Stomach (tissue), 9 donors: ENCODE results near the gene LGALS12. TPM values are rescaled to one million over a fixed set of nuclear protein-coding genes. Genes with fewer than 3 reads are reported as not detected.

Experiments used
- DNase-seq, 2 donors: peaks; one replicate each; pipeline versions ENCODE4 v3.0.0 to v3.0.0-alpha.2; 2013 to 2019
- H3K27ac ChIP-seq, 5 donors: fragments of 200-600 bp in 4 of 5; sonication (generic) in 4 of 5; one replicate each; pipeline ENCODE4 v1.5.1; 2013 to 2019; ENCODE audit warnings: mild to moderate bottlenecking in 1 of 5, moderate library complexity in 1 of 5
- H3K27me3 ChIP-seq, 3 donors: fragments of 200-600 bp; sonication (generic); one replicate each; pipeline ENCODE4 v1.5.1; 2017 to 2019; ENCODE audit warnings: mixed run types in 1 of 3
- H3K36me3 ChIP-seq, 4 donors: fragments of 200-600 bp; sonication (generic); 1 replicate in 3 of 4; 2 replicates in 1 of 4; pipeline ENCODE4 v1.5.1; 2016 to 2019
- H3K4me1 ChIP-seq, 4 donors: fragments of 200-600 bp; sonication (generic); one replicate each; pipeline ENCODE4 v1.5.1; 2016 to 2019
- H3K4me3 ChIP-seq, 4 donors: fragments of 200-600 bp; sonication (generic) in 3 of 4; one replicate each; pipeline ENCODE4 v1.5.1; 2016 to 2019; ENCODE audit warnings: mild to moderate bottlenecking in 1 of 4
- H3K9me3 ChIP-seq, 4 donors: fragments of 200-600 bp; sonication (generic); one replicate each; pipeline ENCODE4 v1.5.1; 2016 to 2019
- EP300 ChIP-seq: sonication (generic); formaldehyde crosslinking; IDR thresholded peaks from one replicate; pipeline ENCODE4 v1.6.1; 2017; ENCODE audit warnings: antibody characterized with exemption
- POLR2A ChIP-seq, 4 donors: fragments of 450-650 bp; IDR thresholded peaks; one replicate each; pipeline ENCODE4 v1.6.1; 2016; ENCODE audit warnings: antibody characterized with exemption in 4 of 4, control low read depth in 2 of 4, mild to moderate bottlenecking in 1 of 4, moderate library complexity in 1 of 4
- POLR2AphosphoS5 ChIP-seq, 3 donors: sonication (generic); formaldehyde crosslinking; IDR thresholded peaks; one replicate each; pipeline ENCODE4 v1.6.1; 2016; ENCODE audit warnings: antibody characterized with exemption in 3 of 3
- WGBS, 5 donors: extraction: QIAGEN DNeasy Blood & Tissue Kit in 3 of 5; methylation state at CpG; one replicate each; pipeline versions ENCODE4 v1.1.5 to v1.1.7; 2013 to 2018; 5-methylcytosine and 5-hydroxymethylcytosine counted together
- intact Hi-C: fragments of 100-400 bp; cut with DNase I; formaldehyde crosslinking; loops from one replicate; pipeline ENCODE4 v1.15.1; 2023; ENCODE audit warnings: low total_unique reads
- polyA plus RNA-seq, 3 donors: library from polyadenylated mRNA; stranded (reverse); fragments of 200-250 nt; gene quantifications; one replicate each; pipeline ENCODE4 v1.2.3, GENCODE V29; 2013
- total RNA-seq, 5 donors: library from RNA; depleted of rRNA; stranded (reverse); fragments of >200 nt; gene quantifications; one replicate each; pipeline versions ENCODE4 v1.1.0 to v1.2.3, GENCODE V29; 2014 to 2016
- TF ChIP-seq, protein P1 (sequence below), 7 experiments: fragments of 450-650 bp in 4 of 7; fragments of 200-600 bp in 3 of 7; sonication (generic) in 3 of 7; IDR thresholded peaks; one replicate each; pipeline ENCODE4 v1.5.1; 2016 to 2019; ENCODE audit warnings: antibody characterized with exemption in 7 of 7, control low read depth in 2 of 7, mild to moderate bottlenecking in 1 of 7
- donor health status: healthy with polysubstance abuse.
- donor health status: Bipolar disorder and iron deficiency.
- donor health status: healthy.

LGALS12 gene
- total and polyA plus RNA-seq, 8 donors, result 0.38 to 1.1 (median 0.49) TPM; not detected in 4

DNA sequence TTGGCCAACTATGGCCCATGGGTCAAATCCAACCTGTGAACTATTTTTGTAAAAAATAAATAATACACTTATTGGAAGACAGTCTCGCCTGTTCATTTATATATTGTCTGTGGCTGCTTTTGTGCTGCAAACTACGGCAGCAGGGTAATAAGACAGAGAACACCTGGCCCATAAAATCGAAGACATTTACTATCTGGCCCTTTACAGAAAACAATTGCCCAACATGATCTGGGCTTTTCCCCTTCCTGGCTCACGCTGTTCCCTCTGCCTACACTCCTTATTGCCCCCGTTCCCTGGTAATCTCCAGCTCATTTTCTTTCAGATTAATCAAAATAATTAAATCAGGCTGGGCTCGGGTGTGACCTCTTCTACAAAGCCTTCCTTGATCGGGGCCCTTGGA lies 51.7 kb downstream of the LGALS12 start:
- WGBS, 5 donors, result 80 to 87% (median 81%) methylated on average over 7 of the region's 7 CpGs
- Histone ChIP-seq H3K4me1 (peaks cover 12 to 35% (median 19%) of the 10 kb centered on the region in 4 donors), H3K4me3 (no peak overlapping the region), H3K27me3 (no peaks in the 10 kb centered on the region), H3K36me3 (no peaks in the 10 kb centered on the region), H3K9me3 (no peaks in the 10 kb centered on the region), H3K27ac (no peak overlapping the region)
- DNase-seq, result no peak
- intact Hi-C loops, result no loop called here
- no peak for TF ChIP-seq POLR2AphosphoS5 (IDR thresholded peaks at IDR 0.05)
- no peak for TF ChIP-seq POLR2A (IDR thresholded peaks at IDR 0.05)
- TF ChIP-seq EP300, result no peak
- TF ChIP-seq, protein P1, sequence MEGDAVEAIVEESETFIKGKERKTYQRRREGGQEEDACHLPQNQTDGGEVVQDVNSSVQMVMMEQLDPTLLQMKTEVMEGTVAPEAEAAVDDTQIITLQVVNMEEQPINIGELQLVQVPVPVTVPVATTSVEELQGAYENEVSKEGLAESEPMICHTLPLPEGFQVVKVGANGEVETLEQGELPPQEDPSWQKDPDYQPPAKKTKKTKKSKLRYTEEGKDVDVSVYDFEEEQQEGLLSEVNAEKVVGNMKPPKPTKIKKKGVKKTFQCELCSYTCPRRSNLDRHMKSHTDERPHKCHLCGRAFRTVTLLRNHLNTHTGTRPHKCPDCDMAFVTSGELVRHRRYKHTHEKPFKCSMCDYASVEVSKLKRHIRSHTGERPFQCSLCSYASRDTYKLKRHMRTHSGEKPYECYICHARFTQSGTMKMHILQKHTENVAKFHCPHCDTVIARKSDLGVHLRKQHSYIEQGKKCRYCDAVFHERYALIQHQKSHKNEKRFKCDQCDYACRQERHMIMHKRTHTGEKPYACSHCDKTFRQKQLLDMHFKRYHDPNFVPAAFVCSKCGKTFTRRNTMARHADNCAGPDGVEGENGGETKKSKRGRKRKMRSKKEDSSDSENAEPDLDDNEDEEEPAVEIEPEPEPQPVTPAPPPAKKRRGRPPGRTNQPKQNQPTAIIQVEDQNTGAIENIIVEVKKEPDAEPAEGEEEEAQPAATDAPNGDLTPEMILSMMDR (IDR thresholded peaks at IDR 0.05), result no peak

GRCh38 chr11:63558459-63559157 lies 52.7 kb downstream of the LGALS12 start:
- Histone ChIP-seq H3K27ac (peak overlapping the region in 3 of 5 donors; percentile 19 to 40 (median 21)), H3K9me3 (no peaks in the 10 kb centered on the region), H3K4me3 (no peak overlapping the region), H3K4me1 (peaks cover 8 to 30% (median 19%) of the 10 kb centered on the region in 4 donors), H3K27me3 (no peaks in the 10 kb centered on the region), H3K36me3 (no peaks in the 10 kb centered on the region)
- WGBS, 5 donors, result 80 to 91% (median 83%) methylated on average over 6 to 7 of the region's 7 CpGs
- DNase-seq, result peak in 1 of 2 donors; percentile 55
- intact Hi-C loops, result no loop called here
- TF ChIP-seq EP300 (no peak), POLR2A (IDR thresholded peaks at IDR 0.05) (no peak), POLR2AphosphoS5 (IDR thresholded peaks at IDR 0.05) (no peak)
- TF ChIP-seq, protein P1 (IDR thresholded peaks at IDR 0.05), result no peak

DNA sequence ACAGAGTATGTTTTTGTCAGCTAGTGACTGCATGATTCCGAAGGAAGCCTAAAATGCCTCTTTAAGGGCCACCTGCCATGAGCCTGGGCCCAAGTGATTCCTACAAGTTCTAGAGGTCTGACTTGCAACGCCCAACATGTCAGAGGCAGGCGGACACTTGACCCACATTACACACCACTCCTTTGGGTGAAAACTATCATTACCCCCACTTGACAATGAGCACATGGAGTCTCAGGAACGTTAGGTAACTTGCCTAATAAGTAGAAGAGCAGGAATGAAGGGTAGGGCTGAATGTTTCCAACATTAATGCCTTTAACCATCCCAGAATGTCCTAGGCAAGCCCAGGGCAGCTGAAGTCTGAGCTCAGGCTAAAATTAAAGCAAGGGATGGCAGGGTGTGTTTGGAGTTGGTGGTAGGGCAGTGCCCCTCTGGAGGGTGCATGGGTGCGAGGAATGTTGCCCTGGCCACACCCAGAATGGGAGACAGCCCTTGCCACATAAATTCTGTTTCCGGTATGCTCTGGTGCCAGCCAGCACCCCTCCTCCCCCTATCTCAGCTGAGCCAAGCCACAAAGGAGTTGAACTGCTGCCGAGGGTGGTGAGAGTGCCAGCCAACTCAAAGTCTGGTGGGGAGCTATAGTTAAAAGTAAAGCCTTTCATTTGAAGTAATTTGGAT lies 54.8 kb downstream of the LGALS12 start:
- no peaks in the 10 kb centered on the region for H3K9me3 ChIP-seq
- WGBS, 5 donors, result 47 to 69% (median 55%) methylated on average over 7 of the region's 7 CpGs
- peak; percentile 36 to 85 for DNase-seq
- H3K27ac ChIP-seq, result peak overlapping the region; percentile 7 to 69 (median 64)
- H3K36me3 ChIP-seq, result no peaks in the 10 kb centered on the region
- intact Hi-C loops, result no loop called here
- no peak for TF ChIP-seq POLR2A (IDR thresholded peaks at IDR 0.05)
- TF ChIP-seq POLR2AphosphoS5 (IDR thresholded peaks at IDR 0.05), result peak in 2 of 3 donors; percentile 50 to 68
- peaks cover 16 to 41% (median 31%) of the 10 kb centered on the region in 4 donors for H3K4me1 ChIP-seq
- no peaks in the 10 kb centered on the region for H3K27me3 ChIP-seq
- H3K4me3 ChIP-seq, result no peak overlapping the region

DNA sequence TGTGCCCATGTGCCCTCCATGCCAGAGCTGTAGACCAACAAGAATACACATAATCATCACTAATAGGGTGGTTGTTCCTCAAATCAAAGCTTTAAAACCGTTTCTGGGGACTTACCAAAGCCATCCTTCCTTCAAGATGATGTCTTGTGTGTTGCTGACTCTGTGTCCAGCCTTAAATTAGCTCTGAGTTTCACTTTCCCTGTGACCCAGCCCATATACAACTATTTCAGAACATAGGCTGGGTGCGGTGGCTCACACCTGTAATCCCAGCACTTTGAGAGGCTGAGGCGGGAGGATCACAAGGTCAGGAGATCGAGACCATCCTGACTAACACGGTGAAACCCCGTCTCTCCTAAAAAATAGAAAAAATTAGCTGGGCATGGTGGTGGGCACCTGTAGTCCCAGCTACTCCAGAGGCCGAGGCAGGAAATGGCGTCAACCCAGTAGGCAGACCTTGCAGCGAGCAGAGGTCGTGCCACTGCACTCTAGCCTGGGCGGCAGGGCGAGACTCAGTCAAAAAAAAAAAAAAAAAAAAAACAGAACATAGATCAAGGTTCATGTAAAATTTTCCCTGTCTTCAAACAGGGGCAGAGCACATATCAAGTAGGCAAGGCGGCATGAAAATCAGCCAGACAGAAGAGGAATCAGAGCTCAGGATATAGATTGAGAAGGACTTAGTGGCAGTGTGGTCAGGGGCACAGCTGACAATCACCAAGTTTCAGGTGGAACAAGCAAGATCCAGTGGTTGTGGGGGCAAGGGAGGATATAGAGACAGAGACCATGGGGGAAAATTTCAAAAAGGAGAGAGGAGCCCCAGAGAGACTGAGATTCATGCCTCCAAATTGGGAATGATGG lies 57.5 kb downstream of the LGALS12 start, which contains the start of gene PLAAT2:
Gene PLAAT2 (minus strand): TSS at position 179 of the 855 bp plus-strand sequence. CDS start 55 bp downstream, at position 124.
- peaks cover 13 to 64% (median 44%) of the 10 kb centered on the region in 4 donors for H3K4me1 ChIP-seq
- no peaks in the 10 kb centered on the region for H3K36me3 ChIP-seq
- no peaks in the 10 kb centered on the region for H3K27me3 ChIP-seq
- no peaks in the 10 kb centered on the region for H3K9me3 ChIP-seq
- intact Hi-C loops, result no loop called here
- TF ChIP-seq POLR2AphosphoS5 (IDR thresholded peaks at IDR 0.05) (no peak), EP300 (no peak), POLR2A (IDR thresholded peaks at IDR 0.05) (no peak)
- TF ChIP-seq, protein P1 (IDR thresholded peaks at IDR 0.05), result no peak
- 75 to 90% (median 85%) methylated on average over 12 to 13 of the region's 13 CpGs for WGBS, 5 donors
- H3K4me3 ChIP-seq, result peak within 1 kb of the TSS in 1 of 4 donors; percentile 16
- peak within 1 kb of the TSS; percentile 76 to 92 (median 81) for H3K27ac ChIP-seq
- DNase-seq, result no peak
